ENCODE data around the gene TLCD1.

DNA sequence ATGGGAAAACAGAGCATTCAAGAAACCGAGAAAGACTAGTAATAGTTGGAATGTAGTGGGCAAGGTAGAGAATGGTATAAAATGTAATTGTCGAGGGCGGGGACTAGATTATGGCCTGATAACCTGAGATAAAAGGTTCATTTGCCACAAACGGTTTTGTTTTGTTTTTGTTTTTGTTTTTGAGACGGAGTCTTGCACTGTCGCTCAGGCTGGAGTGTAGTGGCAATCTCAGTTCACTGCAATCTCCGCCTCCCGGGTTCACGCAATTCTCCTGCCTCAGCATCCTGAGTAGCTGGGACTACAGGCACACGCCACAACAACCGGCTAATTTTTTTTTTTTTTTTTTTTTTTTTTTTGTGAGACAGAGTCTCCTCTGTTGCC, 3.9 kb upstream of the TLCD1 start:
- no peak for TF ChIP-seq POLR2A (IDR thresholded peaks at IDR 0.05; ENCODE audit: low read length)
- no peak for TF ChIP-seq GATA1 (IDR thresholded peaks at IDR 0.05; ENCODE audit: low read depth, low read length)
